GM21367 (cell line): ENCODE measurements around the gene MYO9A.

Experiments
- ATAC-seq: cut with Tn5 transposase; IDR thresholded peaks from one replicate; pipeline ENCODE4 v1.9.1; 2021; ENCODE audit not compliant: unreplicated experiment

The MYO9A gene

GRCh38 chr15:71812966-71813722 lies 304.8 kb downstream of the MYO9A start:
- no peak for ATAC-seq

GRCh38 chr15:71811752-71812735 lies 305.9 kb downstream of the MYO9A start:
- no peak for ATAC-seq

- ATAC-seq = no peak
These were observed 306.8 kb downstream of the MYO9A start for GRCh38 chr15:71811036-71811736.

GRCh38 chr15:71810256-71811035 lies 307.5 kb downstream of the MYO9A start, which contains the start of gene NR2E3:
NR2E3 (plus strand) TSS chr15:71810554; CDS start chr15:71810744, 190 bp downstream.
- ATAC-seq = no peak

GRCh38 chr15:71809346-71809745 lies 308.6 kb downstream of the MYO9A start:
- ATAC-seq = no peak

GRCh38 chr15:71808311-71809020 lies 309.5 kb downstream of the MYO9A start:
- ATAC-seq = no peak

- no peak for ATAC-seq
These were observed 310.3 kb downstream of the MYO9A start for GRCh38 chr15:71807691-71808091.

- no peak for ATAC-seq
These were observed 310.8 kb downstream of the MYO9A start for GRCh38 chr15:71807125-71807629.

- ATAC-seq = no peak
These were observed 311.5 kb downstream of the MYO9A start for GRCh38 chr15:71806452-71806931.

GRCh38 chr15:71804695-71805470 lies 313.1 kb downstream of the MYO9A start:
- no peak for ATAC-seq

GRCh38 chr15:71804226-71804625 lies 313.7 kb downstream of the MYO9A start:
- no peak for ATAC-seq

GRCh38 chr15:71802770-71803169 lies 315.2 kb downstream of the MYO9A start:
- no peak for ATAC-seq

GRCh38 chr15:71801935-71802655 lies 315.9 kb downstream of the MYO9A start:
- no peak for ATAC-seq

- ATAC-seq = no peak
These were observed 316.9 kb downstream of the MYO9A start for GRCh38 chr15:71800835-71801745.

- no peak for ATAC-seq
These were observed 317.8 kb downstream of the MYO9A start for GRCh38 chr15:71800190-71800589.

- ATAC-seq = no peak
These were observed 319.3 kb downstream of the MYO9A start for GRCh38 chr15:71798641-71799040.

GRCh38 chr15:71792521-71792920 lies 325.4 kb downstream of the MYO9A start:
- no peak for ATAC-seq
